GM19463 (cell line): ENCODE results near the gene TNFSF13B.
"Not testable (repeated sequence)": the region's sequence is repeated elsewhere in the genome, so short reads cannot be mapped to it uniquely, and the experiment has no call there.

Experiments used
- ATAC-seq: cut with Tn5 transposase; IDR thresholded peaks from one replicate; pipeline ENCODE4 v1.9.1; 2021; ENCODE audit warnings: mild to moderate bottlenecking, moderate library complexity; ENCODE audit not compliant: unreplicated experiment

Gene TNFSF13B

GRCh38 chr13:108269601-108270328 lies at the start of gene TNFSF13B:
TSS of gene TNFSF13B (plus strand) at chr13:108269718. CDS start at chr13:108269896, 178 bp downstream.
- peak; percentile 68 for ATAC-seq

DNA sequence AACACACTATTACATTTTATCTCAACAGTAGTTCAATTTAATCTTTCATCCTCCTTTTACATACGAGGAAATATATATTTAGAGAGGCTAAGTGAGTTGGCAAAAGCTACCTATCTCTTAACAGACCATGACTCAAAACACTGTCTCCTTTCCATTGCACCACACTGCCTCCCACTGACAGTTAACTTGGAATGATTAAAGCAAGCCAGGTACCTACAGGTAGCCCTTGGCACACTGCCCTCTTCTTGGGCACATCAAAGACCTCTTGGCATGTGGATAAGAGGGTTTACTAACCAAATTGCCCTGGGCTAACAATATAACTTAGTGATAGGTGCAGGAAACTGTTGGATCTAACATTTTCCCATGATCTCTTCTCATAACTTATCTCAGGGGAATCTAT lies 49.5 kb upstream of the TNFSF13B start:
- ATAC-seq: no peak

DNA sequence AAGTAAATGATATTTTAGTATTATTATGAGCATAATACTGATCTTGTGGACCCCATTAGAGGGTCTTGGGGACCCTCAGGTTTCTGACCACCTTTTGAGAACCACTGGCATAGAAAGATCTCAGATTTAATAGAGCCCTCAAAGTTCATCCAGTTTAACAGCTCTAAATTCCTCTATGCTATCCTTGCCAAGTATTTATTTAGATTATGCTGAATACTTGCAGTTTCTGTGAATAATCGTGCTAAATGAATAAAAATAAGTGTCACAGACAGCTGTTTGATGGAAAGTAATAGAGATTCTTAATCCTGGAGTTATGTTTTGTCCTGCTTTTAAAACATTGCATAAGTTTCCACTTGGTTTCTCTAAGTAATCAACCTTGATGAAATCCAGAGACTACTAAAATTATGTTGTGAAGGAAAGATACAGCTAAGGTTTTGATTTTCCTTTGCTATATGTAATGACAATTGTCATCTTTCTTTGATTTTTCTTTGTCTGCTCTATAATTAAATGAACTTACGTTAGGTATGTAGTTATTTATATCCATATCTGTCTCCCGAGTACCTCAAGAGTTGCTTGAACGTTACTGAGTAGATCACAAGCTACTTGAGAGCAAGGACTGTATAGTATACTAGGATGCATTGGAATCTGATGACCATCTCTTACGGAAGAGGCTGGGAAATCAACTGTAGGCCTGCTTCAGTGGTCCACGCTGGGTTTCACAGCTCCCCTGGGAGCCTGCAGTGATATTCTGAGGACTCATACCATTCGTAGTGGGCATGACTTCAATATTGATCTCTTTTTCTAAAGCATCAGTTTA lies 45.6 kb upstream of the TNFSF13B start:
- ATAC-seq: no peak

DNA sequence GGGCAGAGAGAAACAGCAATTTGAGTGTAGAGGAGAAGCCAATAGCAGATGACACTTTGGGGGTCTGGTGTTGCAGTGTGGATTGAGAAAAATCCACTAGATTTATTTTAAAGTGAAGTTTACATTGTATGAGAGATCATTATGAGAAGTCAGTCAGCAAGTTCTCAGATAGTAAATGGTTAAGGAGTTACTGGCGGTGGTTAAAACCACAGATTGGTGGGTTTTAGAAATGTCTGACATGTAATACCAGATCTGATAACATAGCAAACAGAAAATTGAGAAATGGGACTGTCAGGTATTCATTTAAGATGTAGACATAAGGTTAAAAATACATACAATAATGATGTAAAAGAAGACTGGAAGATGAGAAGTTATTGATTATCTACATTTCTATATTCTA lies 44.1 kb upstream of the TNFSF13B start:
- peak; percentile 55 for ATAC-seq

GRCh38 chr13:108226184-108226583 lies 43.3 kb upstream of the TNFSF13B start:
- peak; percentile 44 for ATAC-seq

- ATAC-seq: no peak
Observed at GRCh38 chr13:108227651-108228272, 41.8 kb upstream of the TNFSF13B start.

- ATAC-seq: no peak
Observed at GRCh38 chr13:108230377-108230776, 39.1 kb upstream of the TNFSF13B start.

- ATAC-seq: peak; percentile 81
Observed at GRCh38 chr13:108249150-108249549, 20.4 kb upstream of the TNFSF13B start.

DNA sequence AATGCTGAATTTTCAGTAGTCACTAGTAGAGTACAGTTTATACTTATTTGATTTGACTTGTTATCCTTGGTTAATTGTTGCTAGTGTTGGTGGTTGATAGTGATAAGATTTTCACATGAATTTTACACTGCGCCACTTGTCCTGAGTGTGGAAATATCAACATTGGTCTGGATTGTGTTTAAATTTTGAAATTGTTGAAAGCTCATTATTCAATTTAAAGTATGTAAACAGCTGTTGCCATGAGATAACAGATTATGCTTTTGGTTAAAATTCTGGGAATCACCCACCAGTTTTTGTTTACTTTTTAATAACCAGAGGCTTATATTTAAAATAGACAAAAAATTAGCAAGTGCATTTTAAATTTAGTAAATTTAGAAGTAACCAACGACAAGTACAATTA lies 12.3 kb upstream of the TNFSF13B start:
- ATAC-seq: no peak

- ATAC-seq: no peak
Observed at GRCh38 chr13:108263621-108264355, 5.7 kb upstream of the TNFSF13B start.

DNA sequence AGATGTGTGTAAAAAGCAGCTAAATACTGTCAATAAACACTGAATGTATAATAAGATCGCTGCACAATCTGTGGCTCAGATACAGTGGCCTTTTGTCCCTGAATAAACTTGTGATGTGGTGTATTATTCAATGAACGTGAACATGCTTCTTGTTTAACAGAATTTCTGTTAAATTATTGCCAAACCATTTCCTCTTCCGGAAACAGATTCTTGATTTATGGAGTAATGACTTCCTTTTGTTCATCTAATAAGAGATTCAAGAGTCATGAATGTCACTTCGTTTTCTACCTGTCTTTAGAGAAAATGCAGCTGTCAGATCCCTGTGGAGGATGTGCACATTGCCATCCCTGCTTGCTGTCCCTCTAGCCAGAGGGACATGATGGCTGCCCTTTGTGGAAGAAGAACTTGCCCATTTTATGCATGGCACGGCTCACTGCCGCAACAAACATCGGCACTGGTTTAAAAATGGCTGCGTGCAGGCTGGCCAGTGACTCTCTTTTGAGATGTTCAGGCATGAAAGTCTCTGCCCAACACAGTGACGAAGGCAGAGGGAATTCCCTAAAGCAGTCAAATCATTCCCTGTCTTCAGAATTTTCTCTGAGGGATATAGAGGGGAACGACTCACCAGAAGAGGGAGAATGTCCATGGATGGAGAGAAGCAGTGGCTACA lies 3.1 kb upstream of the TNFSF13B start:
- ATAC-seq: no peak

- no peak for ATAC-seq
Observed at GRCh38 chr13:108267347-108267746, 2.2 kb upstream of the TNFSF13B start.

DNA sequence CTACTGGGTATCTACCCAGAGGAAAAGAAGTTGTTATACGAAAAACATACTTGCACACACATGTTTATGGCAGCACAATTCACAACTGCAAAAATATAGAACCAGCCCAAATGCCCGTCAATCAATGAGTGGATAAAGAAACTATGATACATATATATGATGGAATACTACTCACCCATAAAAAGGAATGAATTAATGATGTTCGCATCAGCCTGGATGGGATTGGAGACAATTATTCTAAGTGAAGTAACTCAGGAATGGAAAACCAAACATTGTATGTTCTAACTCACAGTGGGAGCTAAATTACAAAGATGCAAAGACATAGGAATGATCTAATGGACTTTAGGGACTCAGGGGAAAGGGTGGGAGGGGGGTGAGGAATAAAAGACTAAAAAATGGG lies 1.7 kb upstream of the TNFSF13B start:
- not testable (repeated sequence) for ATAC-seq

DNA sequence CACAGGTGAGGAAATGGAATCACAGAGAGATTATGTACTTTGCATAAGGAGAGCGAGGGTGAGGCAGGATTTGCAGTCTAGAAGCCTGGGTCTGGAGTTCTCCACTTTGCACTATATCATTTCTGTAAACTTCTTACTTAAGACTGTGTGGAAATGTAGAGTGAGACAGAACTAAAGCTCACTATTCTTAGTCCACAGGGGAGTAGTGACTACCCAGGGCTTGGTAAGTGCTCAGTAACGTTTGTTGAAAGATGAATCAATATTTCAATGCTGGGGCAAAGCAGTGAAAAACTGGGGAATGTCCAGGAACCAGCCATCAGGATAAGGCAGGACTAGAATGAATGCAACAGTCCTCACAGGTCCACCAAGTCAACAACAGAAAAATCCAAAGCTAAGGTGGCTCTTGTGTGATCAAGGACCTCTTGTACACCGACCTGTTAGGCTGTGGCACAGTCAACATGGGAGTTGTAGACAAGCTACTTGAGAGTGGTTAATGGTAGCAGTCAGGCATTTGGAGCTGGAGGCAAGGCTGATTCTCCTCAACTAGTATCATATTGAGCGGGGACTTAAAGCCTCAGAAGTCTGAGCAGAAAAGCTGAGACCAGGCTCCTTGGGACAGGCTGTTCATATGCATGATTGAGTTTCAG lies 929 bp upstream of the TNFSF13B start:
- ATAC-seq: peak; percentile 20

DNA sequence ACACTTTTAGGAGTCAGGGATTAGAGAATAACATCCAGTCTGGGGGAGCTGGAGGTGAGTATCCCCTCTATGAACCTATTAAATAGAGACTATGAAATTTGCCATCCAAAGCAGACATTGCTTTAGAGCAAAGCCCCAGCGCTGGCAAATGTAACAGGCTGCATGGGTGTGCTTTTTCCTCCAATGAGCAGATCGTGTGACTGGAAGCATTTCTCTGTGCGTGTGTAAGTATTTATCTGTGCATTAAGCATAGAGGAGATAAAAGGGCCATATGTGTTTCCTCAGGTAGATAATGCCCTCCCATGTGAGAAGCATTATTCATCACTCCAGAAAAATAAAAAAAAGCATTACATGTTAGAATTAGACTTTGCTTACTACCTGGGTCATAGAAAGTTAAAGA lies 924 bp downstream of the TNFSF13B start:
- ATAC-seq: peak; percentile 3

GRCh38 chr13:108272333-108272732 lies 2.8 kb downstream of the TNFSF13B start:
- ATAC-seq: no peak

- ATAC-seq: no peak
Observed at GRCh38 chr13:108273429-108274118, 4.1 kb downstream of the TNFSF13B start.

DNA sequence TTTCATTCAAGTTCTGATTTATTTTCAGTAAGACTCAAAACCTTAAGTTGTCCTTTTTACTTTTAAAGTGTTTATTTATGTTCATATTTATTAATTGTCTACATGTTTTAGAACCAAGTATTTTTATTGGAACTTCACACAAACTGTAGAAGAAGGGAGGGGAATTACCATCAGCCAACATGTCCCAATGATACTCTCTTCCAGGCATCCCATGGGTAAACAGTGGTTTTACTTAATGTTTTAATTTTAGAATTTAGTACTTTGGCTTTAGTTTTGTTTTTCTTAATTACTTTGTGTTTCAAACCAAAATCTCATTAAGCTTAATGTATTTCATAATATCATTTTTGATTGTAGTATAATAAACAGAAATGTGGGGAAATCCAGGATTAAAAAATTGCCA lies 5.2 kb downstream of the TNFSF13B start:
- ATAC-seq: no peak

DNA sequence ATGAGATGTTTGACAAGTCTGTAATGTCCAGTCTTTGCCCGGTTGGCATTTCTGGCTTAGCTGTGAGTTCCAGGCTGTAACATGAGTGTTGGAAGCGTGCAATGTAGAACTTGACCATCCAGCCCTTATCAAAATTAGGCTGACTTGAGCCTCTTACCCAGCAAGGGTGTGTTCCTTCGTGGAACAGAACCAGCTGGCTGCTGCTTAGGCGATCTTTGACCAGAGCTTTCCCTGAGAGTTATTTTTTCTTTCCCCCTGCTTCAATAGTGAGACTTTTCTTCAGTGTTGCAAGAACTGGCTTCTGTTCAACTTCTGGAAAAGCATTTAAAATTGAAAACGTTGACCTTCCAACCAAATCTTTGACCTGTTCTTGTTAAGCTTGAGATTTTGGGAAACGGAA lies 6.5 kb downstream of the TNFSF13B start:
- no peak for ATAC-seq
